SU-DHL-6 (cell line): Measurements from ENCODE around the gene GPR176.

Source experiments
- H2AFZ ChIP-seq: fragments of 200-600 bp; sonication (generic); 2 replicates; pipeline ENCODE4 v1.6.1; 2014; ENCODE audit warnings: low read depth, mild to moderate bottlenecking, moderate library complexity, mixed read lengths, antibody characterized with exemption, low read length; ENCODE audit not compliant: severe bottlenecking
- H3F3A ChIP-seq: fragments of 200-600 bp; shearing (Covaris generic); 2 replicates; pipeline ENCODE4 v1.6.0; 2016; ENCODE audit warnings: antibody characterized with exemption, mild to moderate bottlenecking; ENCODE audit not compliant: insufficient read depth
- H3K27ac ChIP-seq: fragments of 200-600 bp; sonication (generic); 2 replicates; pipeline ENCODE4 v1.5.1; 2016; ENCODE audit warnings: low read depth, mild to moderate bottlenecking, low read length, moderate library complexity, mixed read lengths
- H3K27me3 ChIP-seq: fragments of 200-600 bp; sonication (generic), shearing (Covaris generic); 2 replicates; pipeline ENCODE4 v1.6.0; 2014; ENCODE audit warnings: mild to moderate bottlenecking, low read length
- H3K36me3 ChIP-seq: fragments of 200-600 bp; sonication (generic); 2 replicates; pipeline ENCODE4 v1.6.1; 2014; ENCODE audit warnings: mild to moderate bottlenecking, low read length, mixed read lengths
- H3K4me2 ChIP-seq: fragments of 300-600, 200-600 bp; shearing (Covaris generic), sonication (generic); 2 replicates; pipeline ENCODE4 v1.6.0; 2014; ENCODE audit warnings: low read length, low read depth, mild to moderate bottlenecking; ENCODE audit not compliant: poor library complexity, severe bottlenecking
- H3K4me3 ChIP-seq: fragments of 200-600 bp; sonication (generic); 2 replicates; pipeline ENCODE4 v1.5.1; 2014; ENCODE audit warnings: antibody characterized with exemption, low read length, mild to moderate bottlenecking, mixed read lengths; ENCODE audit not compliant: insufficient read depth, poor library complexity, severe bottlenecking
- H3K79me2 ChIP-seq: fragments of 200-600 bp; sonication (generic); 2 replicates; pipeline ENCODE4 v1.6.1; 2014; ENCODE audit warnings: mild to moderate bottlenecking, low read length, moderate library complexity; ENCODE audit not compliant: insufficient read depth
- H3K9ac ChIP-seq: fragments of 200-600 bp; sonication (generic); 2 replicates; pipeline ENCODE4 v1.7.0; 2014; ENCODE audit warnings: mild to moderate bottlenecking, low read length
- H3K9me2 ChIP-seq: fragments of 200-600 bp; sonication (generic); replicated peaks from 2 replicates; pipeline ENCODE4 v1.6.1; 2014; ENCODE audit warnings: low read length; ENCODE audit not compliant: insufficient read depth
- H3K9me3 ChIP-seq: fragments of 200-600 bp; sonication (generic); 2 replicates; pipeline ENCODE4 v1.6.1; 2014; ENCODE audit warnings: low read length, mixed read lengths; ENCODE audit not compliant: insufficient read depth
- H4K20me1 ChIP-seq: fragments of 200-600 bp; sonication (generic); 2 replicates; pipeline ENCODE4 v1.6.1; 2014; ENCODE audit warnings: low read depth, mild to moderate bottlenecking, antibody characterized with exemption, low read length, moderate library complexity, mixed read lengths
- CTCF ChIP-seq: fragments of 200-600 bp; sonication (generic); IDR thresholded peaks from one replicate; pipeline ENCODE4 v1.5.1; 2017; ENCODE audit warnings: antibody characterized with exemption, mild to moderate bottlenecking, low read length, moderate library complexity; ENCODE audit not compliant: insufficient read depth, poor library complexity, severe bottlenecking
- EZH2phosphoT487 ChIP-seq: fragments of 200-600 bp; sonication (generic), shearing (Covaris generic); conservative IDR thresholded peaks from 2 replicates; pipeline ENCODE4 v1.6.1; 2018; ENCODE audit warnings: mild to moderate bottlenecking, antibody characterized with exemption, low read length, moderate library complexity, mixed read lengths

Gene GPR176

GRCh38 chr15:39966521-39966920 is 46.5 kb upstream of the GPR176 start:
- Histone ChIP-seq H3K4me2 (no peak overlapping the region), H3F3A (no peaks in the 10 kb centered on the region), H3K79me2 (no peaks in the 10 kb centered on the region), H4K20me1 (no peaks in the 10 kb centered on the region), H3K9ac (no peak overlapping the region), H3K9me2 (no peaks in the 10 kb centered on the region), H3K36me3 (no peaks in the 10 kb centered on the region), H3K27ac (no peak overlapping the region), H3K9me3 (no peaks in the 10 kb centered on the region), H2AFZ (no peak overlapping the region), H3K4me3 (no peak overlapping the region), H3K27me3 (no peaks in the 10 kb centered on the region)
- TF ChIP-seq CTCF (no peak), EZH2phosphoT487 (no peak)

- Histone ChIP-seq H3K27me3 (no peaks in the 10 kb centered on the region), H3F3A (no peaks in the 10 kb centered on the region), H3K36me3 (0 out of 2 replicates have a peak, but pooled peaks cover 4% of the 10 kb centered on the region), H3K4me2 (no peak overlapping the region), H3K4me3 (no peak overlapping the region), H2AFZ (no peak overlapping the region), H3K9me3 (no peaks in the 10 kb centered on the region), H4K20me1 (no peaks in the 10 kb centered on the region), H3K9ac (no peak overlapping the region), H3K79me2 (no peaks in the 10 kb centered on the region), H3K9me2 (no peaks in the 10 kb centered on the region), H3K27ac (no peak overlapping the region)
- TF ChIP-seq CTCF = no peak
- TF ChIP-seq EZH2phosphoT487 = no peak
These were observed 43.7 kb upstream of the GPR176 start for GRCh38 chr15:39963786-39964185.

- Histone ChIP-seq H3K27me3 (no peaks in the 10 kb centered on the region), H4K20me1 (no peaks in the 10 kb centered on the region), H3K4me2 (no peak overlapping the region), H3K36me3 (0 out of 2 replicates have a peak, but pooled peaks cover 4% of the 10 kb centered on the region), H3K9ac (no peak overlapping the region), H2AFZ (no peak overlapping the region), H3K4me3 (no peak overlapping the region), H3K9me2 (no peaks in the 10 kb centered on the region), H3K9me3 (no peaks in the 10 kb centered on the region), H3K27ac (no peak overlapping the region), H3F3A (no peaks in the 10 kb centered on the region), H3K79me2 (no peaks in the 10 kb centered on the region)
- no peak for TF ChIP-seq CTCF
- no peak for TF ChIP-seq EZH2phosphoT487
These were observed 41.0 kb upstream of the GPR176 start for GRCh38 chr15:39961051-39961450.
